Sigmoid colon (tissue), 4 donors: Measurements from ENCODE around the gene TM4SF5.

Source experiments
- CTCF ChIP-seq, 4 experiments: fragments of 450-650 bp in 3 of 4; fragments of 200-600 bp in 1 of 4; IDR thresholded peaks; one replicate each; pipeline ENCODE4 v1.5.1; 2016 to 2019; ENCODE audit warnings: antibody characterized with exemption in 4 of 4, mild to moderate bottlenecking in 3 of 4, moderate library complexity in 2 of 4
- EP300 ChIP-seq, 4 donors: sonication (generic); formaldehyde crosslinking; IDR thresholded peaks; one replicate each; pipeline ENCODE4 v1.6.1; 2017; ENCODE audit warnings: antibody characterized with exemption in 4 of 4
- POLR2A ChIP-seq, 2 donors: fragments of 450-650 bp; IDR thresholded peaks; one replicate each; pipeline ENCODE4 v1.6.1; 2016; ENCODE audit warnings: antibody characterized with exemption in 2 of 2, mild to moderate bottlenecking in 2 of 2, moderate library complexity in 2 of 2
- POLR2AphosphoS5 ChIP-seq, 4 donors: sonication (generic); formaldehyde crosslinking; IDR thresholded peaks; one replicate each; pipeline ENCODE4 v1.6.1; 2017; ENCODE audit warnings: antibody characterized with exemption in 4 of 4

DNA sequence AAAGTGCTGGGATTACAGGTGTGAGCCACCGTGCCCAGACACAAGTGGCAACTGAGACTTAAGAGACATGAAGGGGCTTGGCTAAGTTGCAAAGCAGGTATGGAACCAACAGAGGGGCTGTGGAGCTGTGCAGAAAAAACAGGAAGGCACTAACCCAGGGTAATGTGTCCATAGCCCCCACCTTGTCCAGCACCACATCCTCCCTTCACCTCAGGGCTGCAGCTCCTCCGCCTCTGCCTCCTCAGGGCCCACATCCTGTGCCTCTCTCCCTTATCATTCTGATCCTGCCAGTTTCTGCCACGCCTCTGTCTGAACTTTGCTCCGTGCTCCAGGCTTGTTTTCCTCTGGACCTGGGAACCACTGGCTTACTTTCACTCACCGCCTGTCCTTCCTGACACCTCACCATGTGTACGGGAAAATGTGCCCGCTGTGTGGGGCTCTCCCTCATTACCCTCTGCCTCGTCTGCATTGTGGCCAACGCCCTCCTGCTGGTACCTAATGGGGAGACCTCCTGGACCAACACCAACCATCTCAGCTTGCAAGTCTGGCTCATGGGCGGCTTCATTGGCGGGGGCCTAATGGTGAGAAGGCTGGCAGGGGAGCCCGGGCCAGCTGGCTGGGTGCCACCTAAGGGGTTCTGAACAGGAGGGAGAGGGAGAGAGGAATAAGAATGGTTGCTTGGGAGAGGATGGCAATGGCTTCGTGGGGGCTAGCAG, at the start of gene TM4SF5:
- TF ChIP-seq POLR2A (IDR thresholded peaks at IDR 0.05) (no peak), CTCF (IDR thresholded peaks at IDR 0.05) (no peak), EP300 (IDR thresholded peaks at IDR 0.05) (no peak), POLR2AphosphoS5 (IDR thresholded peaks at IDR 0.05) (no peak)
